ENCODE data around the gene ENDOD1. TPM values are rescaled to one million over a fixed set of nuclear protein-coding genes. Genes with fewer than 3 reads are reported as not detected.

Gene ENDOD1
- total RNA-seq, 1 experiment from 2014 or later = 0.87 TPM

DNA sequence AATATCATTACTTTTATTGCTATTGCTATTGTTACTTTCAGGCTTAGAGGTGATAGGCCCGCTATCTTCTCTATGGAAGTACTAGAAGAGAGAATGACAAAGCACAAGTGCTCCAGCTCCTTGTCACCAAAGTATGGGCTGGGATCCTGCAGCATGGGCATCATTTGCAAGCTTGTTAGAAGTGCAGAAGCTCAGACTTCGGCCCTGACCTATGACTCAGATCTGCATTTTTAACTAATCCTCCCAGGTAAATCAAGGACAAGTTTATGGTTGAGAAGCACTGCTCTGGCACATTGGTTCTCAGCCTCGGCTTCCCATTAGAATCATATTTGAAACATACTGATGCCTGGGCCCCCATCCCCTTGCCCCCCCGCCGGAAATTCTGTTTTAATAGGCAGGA, 8.6 kb upstream of the ENDOD1 start:
- Histone ChIP-seq H4K5ac (ENCODE audit: insufficient read length, low read depth, low read length) (no peak overlapping the region), H3K9me3 (ENCODE audit: control insufficient read depth, low read depth, low read length) (no peaks in the 10 kb centered on the region), H2BK20ac (ENCODE audit: low read depth, low read length, poor library complexity, severe bottlenecking) (no peak overlapping the region), H4K91ac (ENCODE audit: insufficient read length, low read depth, low read length) (no peak overlapping the region), H3K4ac (ENCODE audit: low read depth, low read length) (no peak overlapping the region), H3K23ac (ENCODE audit: insufficient read length, low read depth, low read length) (no peak overlapping the region), H3K18ac (ENCODE audit: insufficient read length, low read depth, low read length) (no peak overlapping the region), H3K79me1 (ENCODE audit: insufficient read depth, low read depth, low read length, poor library complexity, severe bottlenecking) (no peaks in the 10 kb centered on the region), H3K79me2 (ENCODE audit: insufficient read depth, low read length) (no peaks in the 10 kb centered on the region), H3K4me1 (ENCODE audit: insufficient read depth, low read length) (peaks cover 3% of the 10 kb centered on the region; the same call in 1 of the 2 replicates), H3K27me3 (ENCODE audit: insufficient read depth, low read length) (no peaks in the 10 kb centered on the region), H2AK5ac (ENCODE audit: insufficient read length, low read length) (no peak overlapping the region), H4K20me1 (ENCODE audit: control insufficient read depth, insufficient read depth, insufficient read length) (no peaks in the 10 kb centered on the region), H3K14ac (ENCODE audit: insufficient read depth, low read length) (no peak overlapping the region), H3K4me2 (ENCODE audit: insufficient read depth, insufficient read length, low read length) (no peak overlapping the region), H3T11ph (ENCODE audit: low read length) (no peak overlapping the region), H4K8ac (replicated peaks; ENCODE audit: insufficient read length, low read depth, low read length) (no peak overlapping the region), H3K27ac (ENCODE audit: insufficient read length, low read depth, low read length) (no peak overlapping the region), H2BK120ac (ENCODE audit: low read depth, low read length, poor library complexity, severe bottlenecking) (no peak overlapping the region), H2BK15ac (ENCODE audit: low read depth, low read length) (no peak overlapping the region), H3K23me2 (ENCODE audit: insufficient read length, low read depth, low read length, poor library complexity, severe bottlenecking) (no peaks in the 10 kb centered on the region), H2BK5ac (ENCODE audit: insufficient read length, low read length) (no peak overlapping the region), H2AFZ (ENCODE audit: low read length) (no peak overlapping the region), H2BK12ac (ENCODE audit: insufficient read length, low read depth, low read length) (no peak overlapping the region), H3K9ac (ENCODE audit: extremely low read depth, insufficient read length, low read length) (no peak overlapping the region), H3K56ac (ENCODE audit: insufficient read length, low read depth, low read length) (no peak overlapping the region)
- TF ChIP-seq, protein P1, sequence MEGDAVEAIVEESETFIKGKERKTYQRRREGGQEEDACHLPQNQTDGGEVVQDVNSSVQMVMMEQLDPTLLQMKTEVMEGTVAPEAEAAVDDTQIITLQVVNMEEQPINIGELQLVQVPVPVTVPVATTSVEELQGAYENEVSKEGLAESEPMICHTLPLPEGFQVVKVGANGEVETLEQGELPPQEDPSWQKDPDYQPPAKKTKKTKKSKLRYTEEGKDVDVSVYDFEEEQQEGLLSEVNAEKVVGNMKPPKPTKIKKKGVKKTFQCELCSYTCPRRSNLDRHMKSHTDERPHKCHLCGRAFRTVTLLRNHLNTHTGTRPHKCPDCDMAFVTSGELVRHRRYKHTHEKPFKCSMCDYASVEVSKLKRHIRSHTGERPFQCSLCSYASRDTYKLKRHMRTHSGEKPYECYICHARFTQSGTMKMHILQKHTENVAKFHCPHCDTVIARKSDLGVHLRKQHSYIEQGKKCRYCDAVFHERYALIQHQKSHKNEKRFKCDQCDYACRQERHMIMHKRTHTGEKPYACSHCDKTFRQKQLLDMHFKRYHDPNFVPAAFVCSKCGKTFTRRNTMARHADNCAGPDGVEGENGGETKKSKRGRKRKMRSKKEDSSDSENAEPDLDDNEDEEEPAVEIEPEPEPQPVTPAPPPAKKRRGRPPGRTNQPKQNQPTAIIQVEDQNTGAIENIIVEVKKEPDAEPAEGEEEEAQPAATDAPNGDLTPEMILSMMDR (conservative IDR thresholded peaks at IDR 0.05) = no peak
- Mint-ChIP-seq H3K9me3 (no peaks in the 10 kb centered on the region), H3K27me3 (ENCODE audit: low read depth) (peaks cover 14% of the 10 kb centered on the region), H3K4me1 (peaks cover 6 to 12% of the 10 kb centered on the region in 2 experiments), H3K27ac (no peak overlapping the region), H3K36me3 (ENCODE audit: insufficient read depth in 1 of 3, low read depth in 3 of 3) (no peaks in the 10 kb centered on the region), H3K4me3 (no peak overlapping the region)
- WGBS (ENCODE audit: extremely low coverage, insufficient read length, low lambda C conversion rate) = no CpG with 5 or more reads among the region's 5 CpGs
- DNase-seq = no peak

All from H9 (cell line).